RWPE2 (cell line): ENCODE data around the gene LRRC15.
A peak's percentile ranks its signal among the peaks of the same experiment; 100 is the strongest.

ENCODE experiments used
- ATAC-seq: fragments of 200-7000 bp; cut with Tn5 transposase; 3 replicates; pipeline ENCODE4 v1.9.1; 2021; ENCODE audit warnings: low read depth
- DNase-seq: peaks from one replicate; pipeline ENCODE4 v3.0.0-alpha.2; 2020; ENCODE audit warnings: low spot score
- H3K27ac ChIP-seq: fragments of 450-650 bp; 2 replicates; pipeline ENCODE4 v1.5.1; 2017; ENCODE audit warnings: mild to moderate bottlenecking; ENCODE audit not compliant: poor library complexity, severe bottlenecking
- H3K27me3 ChIP-seq: fragments of 250-450 bp; sonication (Bioruptor Pico); 2 replicates; pipeline ENCODE4 v1.5.1; 2021; ENCODE audit warnings: mild to moderate bottlenecking, moderate library complexity; ENCODE audit not compliant: insufficient read depth, poor library complexity, severe bottlenecking
- H3K36me3 ChIP-seq: fragments of 250-450 bp; sonication (Bioruptor Pico); 2 replicates; pipeline ENCODE4 v1.5.1; 2020; ENCODE audit warnings: low read depth, mild to moderate bottlenecking, moderate library complexity
- H3K4me1 ChIP-seq: fragments of 250-450 bp; sonication (Bioruptor Pico); 2 replicates; pipeline ENCODE4 v1.5.1; 2021; ENCODE audit warnings: mild to moderate bottlenecking, moderate library complexity; ENCODE audit not compliant: insufficient read depth, poor library complexity, severe bottlenecking
- H3K4me3 ChIP-seq: fragments of 250-450 bp; sonication (Bioruptor Pico); 2 replicates; pipeline ENCODE4 v1.5.1; 2021; ENCODE audit warnings: mild to moderate bottlenecking, moderate library complexity; ENCODE audit not compliant: severe bottlenecking
- H3K9me3 ChIP-seq: fragments of 250-450 bp; sonication (Bioruptor Pico); 2 replicates; pipeline ENCODE4 v1.5.1; 2021; ENCODE audit warnings: mild to moderate bottlenecking, moderate library complexity; ENCODE audit not compliant: severe bottlenecking
- TF ChIP-seq, protein P1 (sequence below): fragments of 450-650 bp; IDR thresholded peaks from one replicate; pipeline ENCODE4 v1.5.1; 2017; ENCODE audit warnings: mild to moderate bottlenecking, moderate library complexity; ENCODE audit not compliant: poor library complexity, severe bottlenecking

LRRC15 gene

DNA sequence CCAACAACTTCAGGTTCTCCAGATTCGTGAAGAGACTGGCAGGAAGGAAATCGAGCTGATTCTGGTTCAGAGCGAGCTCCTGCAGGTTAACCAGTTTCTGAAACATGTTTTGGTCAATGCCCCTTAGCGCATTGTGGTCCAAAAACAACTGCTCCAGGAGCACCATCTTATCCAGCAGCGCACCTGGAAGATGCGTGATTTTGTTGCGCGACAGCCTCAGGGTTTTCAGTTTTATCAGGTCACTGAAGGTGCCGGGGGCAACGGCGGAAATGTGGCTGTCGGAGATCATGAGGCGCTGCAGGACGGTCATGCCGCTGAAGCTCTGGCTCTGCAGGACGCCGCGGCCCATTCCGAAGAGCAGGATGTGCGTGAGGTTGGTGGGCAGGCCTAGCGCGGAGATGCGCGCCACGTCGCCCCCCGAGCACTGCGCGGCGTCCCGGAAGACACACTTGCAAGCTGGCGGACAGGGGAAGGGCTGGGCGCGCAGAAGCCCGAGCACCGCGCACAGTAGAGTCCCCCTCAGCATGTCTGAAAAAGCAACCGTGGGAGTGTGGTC is 28.3 kb upstream of the LRRC15 start:
- Histone ChIP-seq H3K9me3 (no peaks in the 10 kb centered on the region), H3K4me1 (no peaks in the 10 kb centered on the region)
- TF ChIP-seq, protein P1, sequence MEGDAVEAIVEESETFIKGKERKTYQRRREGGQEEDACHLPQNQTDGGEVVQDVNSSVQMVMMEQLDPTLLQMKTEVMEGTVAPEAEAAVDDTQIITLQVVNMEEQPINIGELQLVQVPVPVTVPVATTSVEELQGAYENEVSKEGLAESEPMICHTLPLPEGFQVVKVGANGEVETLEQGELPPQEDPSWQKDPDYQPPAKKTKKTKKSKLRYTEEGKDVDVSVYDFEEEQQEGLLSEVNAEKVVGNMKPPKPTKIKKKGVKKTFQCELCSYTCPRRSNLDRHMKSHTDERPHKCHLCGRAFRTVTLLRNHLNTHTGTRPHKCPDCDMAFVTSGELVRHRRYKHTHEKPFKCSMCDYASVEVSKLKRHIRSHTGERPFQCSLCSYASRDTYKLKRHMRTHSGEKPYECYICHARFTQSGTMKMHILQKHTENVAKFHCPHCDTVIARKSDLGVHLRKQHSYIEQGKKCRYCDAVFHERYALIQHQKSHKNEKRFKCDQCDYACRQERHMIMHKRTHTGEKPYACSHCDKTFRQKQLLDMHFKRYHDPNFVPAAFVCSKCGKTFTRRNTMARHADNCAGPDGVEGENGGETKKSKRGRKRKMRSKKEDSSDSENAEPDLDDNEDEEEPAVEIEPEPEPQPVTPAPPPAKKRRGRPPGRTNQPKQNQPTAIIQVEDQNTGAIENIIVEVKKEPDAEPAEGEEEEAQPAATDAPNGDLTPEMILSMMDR: no peak

DNA sequence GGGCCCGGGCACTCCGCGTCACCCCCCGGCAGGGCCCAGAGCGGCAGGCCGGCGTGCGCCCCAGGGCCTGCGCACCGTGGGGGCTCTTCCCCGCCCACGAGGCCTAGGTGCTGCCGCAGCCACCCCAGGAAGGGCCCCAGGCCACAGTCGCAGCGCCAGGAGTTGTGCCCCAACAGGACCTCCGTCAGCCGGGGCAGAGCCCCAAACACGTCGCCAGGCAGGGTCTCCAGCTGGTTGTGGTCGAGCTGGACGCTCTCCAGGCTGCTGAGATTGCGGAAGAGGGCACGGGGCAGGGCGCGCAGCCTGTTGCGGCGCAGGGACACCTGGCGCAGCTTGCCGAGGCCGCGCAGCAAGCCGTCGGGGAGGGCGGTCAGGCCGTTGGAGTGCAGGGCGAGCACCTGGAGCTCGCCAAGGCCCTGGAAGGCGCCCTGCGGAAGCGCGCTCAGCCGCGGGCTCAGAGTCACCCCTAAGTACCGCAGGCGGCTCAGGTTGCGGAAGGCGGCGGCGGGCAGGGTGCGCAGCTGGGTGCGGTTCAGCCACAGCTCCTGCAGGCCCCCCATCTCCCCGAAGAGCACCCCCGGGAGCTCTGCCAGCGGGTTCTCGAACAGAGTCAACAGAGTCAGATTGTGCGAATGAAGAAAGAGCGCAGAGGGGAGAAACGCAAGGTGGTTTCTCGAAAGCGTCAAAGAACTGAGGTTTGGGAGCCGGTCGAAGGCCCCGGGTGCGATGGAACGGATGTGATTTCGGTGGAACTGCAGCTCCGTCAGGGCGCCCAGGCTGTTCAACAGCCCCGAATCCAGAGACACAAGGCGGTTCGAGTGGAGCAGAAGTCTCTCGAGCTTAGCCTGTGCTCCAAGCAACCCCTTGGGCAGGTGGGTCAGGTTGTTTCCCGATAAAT is 27.6 kb upstream of the LRRC15 start:
- DNase-seq: no peak
- ATAC-seq: 0 out of 3 replicates have a peak, but pooled peaks have one; percentile 22
- Histone ChIP-seq H3K4me1 (no peaks in the 10 kb centered on the region), H3K36me3 (no peaks in the 10 kb centered on the region), H3K27ac (no peak overlapping the region), H3K4me3 (no peak overlapping the region), H3K9me3 (no peaks in the 10 kb centered on the region), H3K27me3 (peaks cover 7% of the 10 kb centered on the region)
- TF ChIP-seq, protein P1: no peak

More for the DNA sequence above, 28.3 kb upstream of the LRRC15 start:
- Histone ChIP-seq H3K36me3 (peaks cover under 1% of the 10 kb centered on the region), H3K27me3 (peaks cover 7% of the 10 kb centered on the region), H3K4me3 (no peak overlapping the region), H3K27ac (no peak overlapping the region)
- DNase-seq: no peak
- ATAC-seq: no peak

DNA sequence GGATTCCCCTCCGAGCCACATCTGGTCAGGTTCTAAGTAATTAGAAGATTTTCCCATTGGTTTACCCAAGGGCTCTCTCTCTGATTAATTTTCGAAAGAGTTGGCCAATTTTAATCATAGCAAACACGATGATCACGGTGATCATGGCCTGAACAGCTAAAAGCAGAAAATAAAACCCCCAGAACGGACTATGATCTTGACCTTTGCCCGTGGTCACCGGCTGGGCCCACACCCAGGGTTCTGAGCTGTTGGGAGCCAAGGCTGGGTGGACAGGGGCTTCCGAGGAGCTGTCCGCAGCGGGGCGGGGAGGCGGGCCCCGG is 27.0 kb upstream of the LRRC15 start:
- DNase-seq (no peak), ATAC-seq (no peak)
- H3K36me3 ChIP-seq: no peaks in the 10 kb centered on the region
- H3K4me1 ChIP-seq: no peaks in the 10 kb centered on the region
- H3K27me3 ChIP-seq: peaks cover 7% of the 10 kb centered on the region
- no peaks in the 10 kb centered on the region for H3K9me3 ChIP-seq
- TF ChIP-seq, protein P1: no peak
- no peak overlapping the region for H3K4me3 ChIP-seq
- no peak overlapping the region for H3K27ac ChIP-seq

DNA sequence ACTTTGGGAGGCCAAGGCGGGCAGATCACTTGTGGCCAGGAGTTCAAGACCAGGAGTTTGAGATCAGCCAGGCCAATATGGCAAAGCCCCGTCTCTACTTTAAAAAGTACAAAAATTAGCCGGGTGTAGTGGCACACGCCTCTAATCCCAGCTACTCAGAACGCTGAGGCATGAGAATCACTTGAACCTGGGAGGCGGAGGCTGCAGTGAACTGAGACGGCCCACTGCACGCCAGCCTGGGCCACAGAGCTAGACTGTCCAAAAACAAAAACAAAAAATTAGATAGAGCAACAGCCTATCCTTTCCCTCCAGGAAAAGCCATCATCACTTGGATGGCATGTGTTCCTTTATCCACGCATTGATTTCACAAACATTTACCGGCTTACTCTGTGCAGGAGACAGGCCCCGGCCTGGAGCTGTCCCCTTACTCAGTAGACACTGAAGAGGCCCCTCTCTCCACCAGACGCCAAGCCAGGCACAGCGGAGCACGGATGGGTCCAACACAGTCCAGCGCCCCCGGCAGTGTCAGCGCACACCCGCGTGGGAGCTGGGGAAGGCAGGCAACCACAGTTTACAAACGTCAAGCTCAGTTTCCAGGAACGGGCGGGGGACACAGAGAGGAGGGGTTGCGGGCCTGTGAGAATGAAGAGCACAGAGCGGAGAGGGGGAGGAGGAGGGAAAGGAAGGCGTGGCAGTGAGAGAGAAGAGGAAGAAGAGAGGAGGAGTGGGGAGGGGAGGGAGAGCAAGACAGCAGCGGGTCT is 26.4 kb upstream of the LRRC15 start:
- TF ChIP-seq, protein P1: no peak
- DNase-seq (no peak), ATAC-seq (no peak)
- Histone ChIP-seq H3K4me3 (no peak overlapping the region), H3K27me3 (peaks cover 7% of the 10 kb centered on the region), H3K9me3 (no peaks in the 10 kb centered on the region), H3K36me3 (no peaks in the 10 kb centered on the region), H3K27ac (no peak overlapping the region), H3K4me1 (no peaks in the 10 kb centered on the region)
